Endothelial cell (in vitro differentiated cells): ENCODE data around the gene SLK. TPM values are rescaled to one million over a fixed set of nuclear protein-coding genes. Genes with fewer than 3 reads are reported as not detected.
A peak's percentile ranks its signal among the peaks of the same experiment; 100 is the strongest.

Experiments used
- DNase-seq: peaks from one replicate; pipeline ENCODE4 v3.0.0; 2021; ENCODE audit warnings: low spot score
- H3K27ac Mint-ChIP-seq: one replicate; pipeline ENCODE4 v1.8.0; 2021; ENCODE audit warnings: mixed read lengths, inconsistent platforms; ENCODE audit not compliant: unreplicated experiment
- H3K27me3 Mint-ChIP-seq: one replicate; pipeline ENCODE4 v1.8.0; 2021; ENCODE audit warnings: mild to moderate bottlenecking, moderate library complexity, mixed read lengths, inconsistent platforms; ENCODE audit not compliant: unreplicated experiment
- H3K36me3 Mint-ChIP-seq: one replicate; pipeline ENCODE4 v1.8.0; 2021; ENCODE audit warnings: mild to moderate bottlenecking, low read depth, mixed read lengths, inconsistent platforms; ENCODE audit not compliant: unreplicated experiment
- H3K4me1 Mint-ChIP-seq: one replicate; pipeline ENCODE4 v1.8.0; 2021; ENCODE audit warnings: mild to moderate bottlenecking, mixed read lengths, inconsistent platforms; ENCODE audit not compliant: unreplicated experiment
- H3K4me3 Mint-ChIP-seq: one replicate; pipeline ENCODE4 v1.8.0; 2021; ENCODE audit warnings: mild to moderate bottlenecking, mixed read lengths, inconsistent platforms; ENCODE audit not compliant: unreplicated experiment
- H3K9me3 Mint-ChIP-seq: one replicate; pipeline ENCODE4 v1.8.0; 2021; ENCODE audit warnings: mixed read lengths, inconsistent platforms; ENCODE audit not compliant: unreplicated experiment
- CTCF ChIP-seq: fragments of 200-600 bp; sonication (generic); IDR thresholded peaks from one replicate; pipeline ENCODE4 v1.5.0; 2021; ENCODE audit warnings: antibody characterized with exemption; ENCODE audit not compliant: unreplicated experiment
- total RNA-seq: library from RNA; stranded (reverse); fragmentation: NEBNext Ultra II Directional; extraction: Animal tissue kit (Norgen Biotek cat#: 25700); gene quantifications from one replicate; pipeline ENCODE4 v1.2.1, GENCODE V29; 2021; ENCODE audit not compliant: unreplicated experiment

The SLK gene
- total RNA-seq, 1 donor from 2014 or later, result 30.8 TPM

GRCh38 chr10:104026762-104027161, 59.8 kb downstream of the SLK start:
- Mint-ChIP-seq H3K27me3 (peaks cover 3% of the 10 kb centered on the region), H3K27ac (no peak overlapping the region), H3K9me3 (no peaks in the 10 kb centered on the region), H3K4me1 (peaks cover 33% of the 10 kb centered on the region), H3K36me3 (peaks cover 25% of the 10 kb centered on the region), H3K4me3 (no peak overlapping the region)
- TF ChIP-seq CTCF, result no peak
- DNase-seq, result no peak

- Mint-ChIP-seq H3K9me3 (no peaks in the 10 kb centered on the region), H3K4me3 (no peak overlapping the region), H3K27ac (no peak overlapping the region), H3K27me3 (peaks cover 7% of the 10 kb centered on the region), H3K36me3 (peaks cover 20% of the 10 kb centered on the region), H3K4me1 (peaks cover 33% of the 10 kb centered on the region)
- peak; percentile 38 for DNase-seq
- no peak for TF ChIP-seq CTCF
Observed at GRCh38 chr10:104028146-104028545, 61.2 kb downstream of the SLK start.

GRCh38 chr10:104028823-104029520, 62.0 kb downstream of the SLK start:
- peaks cover 5% of the 10 kb centered on the region for H3K27me3 Mint-ChIP-seq
- no peak for DNase-seq
- peaks cover 13% of the 10 kb centered on the region for H3K36me3 Mint-ChIP-seq
- no peak overlapping the region for H3K27ac Mint-ChIP-seq
- no peak overlapping the region for H3K4me3 Mint-ChIP-seq
- no peak for TF ChIP-seq CTCF
- H3K4me1 Mint-ChIP-seq, result peaks cover 27% of the 10 kb centered on the region
- no peaks in the 10 kb centered on the region for H3K9me3 Mint-ChIP-seq

GRCh38 chr10:104029521-104029860, 62.6 kb downstream of the SLK start:
- Mint-ChIP-seq H3K36me3 (peaks cover 8% of the 10 kb centered on the region), H3K4me3 (no peak overlapping the region), H3K9me3 (no peaks in the 10 kb centered on the region), H3K4me1 (peaks cover 22% of the 10 kb centered on the region), H3K27ac (no peak overlapping the region), H3K27me3 (peaks cover 5% of the 10 kb centered on the region)
- no peak for TF ChIP-seq CTCF
- no peak for DNase-seq

- TF ChIP-seq CTCF, result no peak
- H3K27me3 Mint-ChIP-seq, result peaks cover 11% of the 10 kb centered on the region
- DNase-seq, result no peak
- H3K9me3 Mint-ChIP-seq, result no peaks in the 10 kb centered on the region
- no peak overlapping the region for H3K4me3 Mint-ChIP-seq
- H3K4me1 Mint-ChIP-seq, result peaks cover 10% of the 10 kb centered on the region
- H3K36me3 Mint-ChIP-seq, result peaks cover 10% of the 10 kb centered on the region
- no peak overlapping the region for H3K27ac Mint-ChIP-seq
Observed at GRCh38 chr10:104031631-104032030, 64.7 kb downstream of the SLK start.
